Sigmoid colon (tissue), 4 donors: ENCODE measurements around the gene SEC16A.

Source experiments
- POLR2A ChIP-seq, 2 donors: fragments of 450-650 bp; IDR thresholded peaks; one replicate each; pipeline ENCODE4 v1.6.1; 2016; ENCODE audit warnings: antibody characterized with exemption in 2 of 2, mild to moderate bottlenecking in 2 of 2, moderate library complexity in 2 of 2
- POLR2AphosphoS5 ChIP-seq, 4 donors: sonication (generic); formaldehyde crosslinking; IDR thresholded peaks; one replicate each; pipeline ENCODE4 v1.6.1; 2017; ENCODE audit warnings: antibody characterized with exemption in 4 of 4
- TF ChIP-seq, protein P1 (sequence below), 4 experiments: fragments of 450-650 bp in 3 of 4; fragments of 200-600 bp in 1 of 4; IDR thresholded peaks; one replicate each; pipeline ENCODE4 v1.5.1; 2016 to 2019; ENCODE audit warnings: antibody characterized with exemption in 4 of 4, mild to moderate bottlenecking in 3 of 4, moderate library complexity in 2 of 4

DNA sequence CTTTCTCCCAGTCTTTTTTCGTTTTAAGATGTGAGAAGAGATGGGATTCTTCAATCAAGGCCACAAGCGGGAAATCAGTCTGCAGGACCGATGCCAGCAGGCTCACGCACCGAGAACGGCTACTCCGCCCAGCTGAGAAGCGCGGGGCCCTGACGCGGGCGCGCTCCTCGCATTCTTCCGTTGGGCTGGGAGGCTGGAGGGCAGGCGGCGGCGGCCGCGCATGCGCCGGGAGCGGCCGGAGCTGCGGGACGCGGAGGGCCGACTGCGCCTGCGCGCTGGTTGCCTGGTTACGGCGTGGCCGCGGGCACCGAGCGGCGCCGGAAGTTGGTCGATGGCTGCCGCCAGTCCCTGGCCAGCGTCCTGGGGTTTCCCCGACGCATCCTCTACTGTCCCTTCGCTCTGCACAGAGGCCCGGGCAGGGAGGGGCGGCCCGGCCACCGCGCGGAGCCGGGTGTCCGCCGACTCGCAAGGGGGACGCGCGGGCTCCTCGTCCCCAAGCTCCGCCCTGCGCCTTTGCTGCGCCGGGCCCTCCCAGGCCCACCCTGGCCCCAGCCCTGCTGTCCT is 831 bp upstream of the SEC16A start:
- TF ChIP-seq POLR2AphosphoS5 (IDR thresholded peaks at IDR 0.05) (peak; percentile 40 to 75 (median 68)), POLR2A (IDR thresholded peaks at IDR 0.05) (no peak)
- TF ChIP-seq, protein P1, sequence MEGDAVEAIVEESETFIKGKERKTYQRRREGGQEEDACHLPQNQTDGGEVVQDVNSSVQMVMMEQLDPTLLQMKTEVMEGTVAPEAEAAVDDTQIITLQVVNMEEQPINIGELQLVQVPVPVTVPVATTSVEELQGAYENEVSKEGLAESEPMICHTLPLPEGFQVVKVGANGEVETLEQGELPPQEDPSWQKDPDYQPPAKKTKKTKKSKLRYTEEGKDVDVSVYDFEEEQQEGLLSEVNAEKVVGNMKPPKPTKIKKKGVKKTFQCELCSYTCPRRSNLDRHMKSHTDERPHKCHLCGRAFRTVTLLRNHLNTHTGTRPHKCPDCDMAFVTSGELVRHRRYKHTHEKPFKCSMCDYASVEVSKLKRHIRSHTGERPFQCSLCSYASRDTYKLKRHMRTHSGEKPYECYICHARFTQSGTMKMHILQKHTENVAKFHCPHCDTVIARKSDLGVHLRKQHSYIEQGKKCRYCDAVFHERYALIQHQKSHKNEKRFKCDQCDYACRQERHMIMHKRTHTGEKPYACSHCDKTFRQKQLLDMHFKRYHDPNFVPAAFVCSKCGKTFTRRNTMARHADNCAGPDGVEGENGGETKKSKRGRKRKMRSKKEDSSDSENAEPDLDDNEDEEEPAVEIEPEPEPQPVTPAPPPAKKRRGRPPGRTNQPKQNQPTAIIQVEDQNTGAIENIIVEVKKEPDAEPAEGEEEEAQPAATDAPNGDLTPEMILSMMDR (IDR thresholded peaks at IDR 0.05) = no peak
